Measurements from ENCODE around the gene DAP. TPM values are rescaled to one million over a fixed set of nuclear protein-coding genes. Genes with fewer than 3 reads are reported as not detected.

Gene DAP
- total RNA-seq, 1 experiment from 2014 or later: 108 TPM

DNA sequence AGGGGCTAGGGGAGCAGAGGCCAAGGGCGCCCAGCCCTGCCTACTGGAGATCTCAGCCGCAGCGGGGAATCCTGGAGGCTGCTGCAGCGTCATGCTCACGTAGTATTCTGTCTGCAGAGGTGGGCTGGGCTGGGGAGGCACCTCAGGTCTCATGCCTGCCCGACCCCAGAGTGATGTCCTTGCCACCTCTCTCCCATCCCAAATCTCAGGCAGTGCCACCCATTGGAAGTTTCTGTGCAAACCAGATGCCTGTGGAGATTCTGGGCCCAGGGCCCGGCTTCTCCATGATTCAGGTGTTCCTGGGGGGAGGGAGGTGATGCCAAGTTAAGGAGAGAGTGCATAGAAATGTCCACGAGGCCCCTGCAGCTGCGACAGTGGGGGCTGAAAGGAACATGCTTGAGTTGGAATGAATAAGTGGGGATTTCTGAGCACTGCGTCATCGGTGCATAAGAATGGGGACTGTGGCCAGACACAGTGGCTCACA, 125.1 kb downstream of the DAP start:
- H3K27me3 ChIP-seq (ENCODE audit: control insufficient read depth, insufficient read depth, low read length): no peaks in the 10 kb centered on the region
- H3K9me3 ChIP-seq (ENCODE audit: control insufficient read depth, insufficient read depth, low read depth, low read length): no peaks in the 10 kb centered on the region
- ChIA-PET CTCF (interaction anchor here (0.6 to 1.1 kb wide), 3 partner anchors 8 to 382 kb away, joined by 3 to 6 read pairs (median 5); no protein-coding TSS in a partner anchor), POLR2A (interaction anchor here (1.2 kb wide), 1 partner anchor 192 kb away, joined by 3 read pairs; no protein-coding TSS in a partner anchor)
- ATAC-seq (peak; percentile 27; the same call in 1 of the 2 replicates), DNase-seq (ENCODE audit: low read depth, low spot score) (no peak)
- H3K4me1 ChIP-seq (ENCODE audit: control insufficient read depth, insufficient read depth, low read length): 0 out of 2 replicates have a peak, but pooled peaks cover 5% of the 10 kb centered on the region
- BruUV-seq (replicated peaks): no TSS peak
- no peaks in the 10 kb centered on the region for H3K36me3 ChIP-seq (ENCODE audit: control insufficient read depth, insufficient read depth, low read length)
- intact Hi-C loops (cut with micrococcal nuclease; ENCODE audit: unreplicated experiment) (no loop called here), in situ Hi-C loops (cut with HindIII; ENCODE audit: low pct_unique_long_range_greater_than_20kb, low sequenced_read_pairs) (no loop called here)
- TF ChIP-seq POLR2AphosphoS5 (IDR thresholded peaks at IDR 0.05; ENCODE audit: low read depth, low read length) (no peak), TCF7L2 (IDR thresholded peaks at IDR 0.05; ENCODE audit: low read depth, low read length) (no peak), SIN3A (IDR thresholded peaks at IDR 0.05; ENCODE audit: borderline replicate concordance, insufficient read depth, low read depth, low read length) (no peak)
- TF ChIP-seq, protein P1, sequence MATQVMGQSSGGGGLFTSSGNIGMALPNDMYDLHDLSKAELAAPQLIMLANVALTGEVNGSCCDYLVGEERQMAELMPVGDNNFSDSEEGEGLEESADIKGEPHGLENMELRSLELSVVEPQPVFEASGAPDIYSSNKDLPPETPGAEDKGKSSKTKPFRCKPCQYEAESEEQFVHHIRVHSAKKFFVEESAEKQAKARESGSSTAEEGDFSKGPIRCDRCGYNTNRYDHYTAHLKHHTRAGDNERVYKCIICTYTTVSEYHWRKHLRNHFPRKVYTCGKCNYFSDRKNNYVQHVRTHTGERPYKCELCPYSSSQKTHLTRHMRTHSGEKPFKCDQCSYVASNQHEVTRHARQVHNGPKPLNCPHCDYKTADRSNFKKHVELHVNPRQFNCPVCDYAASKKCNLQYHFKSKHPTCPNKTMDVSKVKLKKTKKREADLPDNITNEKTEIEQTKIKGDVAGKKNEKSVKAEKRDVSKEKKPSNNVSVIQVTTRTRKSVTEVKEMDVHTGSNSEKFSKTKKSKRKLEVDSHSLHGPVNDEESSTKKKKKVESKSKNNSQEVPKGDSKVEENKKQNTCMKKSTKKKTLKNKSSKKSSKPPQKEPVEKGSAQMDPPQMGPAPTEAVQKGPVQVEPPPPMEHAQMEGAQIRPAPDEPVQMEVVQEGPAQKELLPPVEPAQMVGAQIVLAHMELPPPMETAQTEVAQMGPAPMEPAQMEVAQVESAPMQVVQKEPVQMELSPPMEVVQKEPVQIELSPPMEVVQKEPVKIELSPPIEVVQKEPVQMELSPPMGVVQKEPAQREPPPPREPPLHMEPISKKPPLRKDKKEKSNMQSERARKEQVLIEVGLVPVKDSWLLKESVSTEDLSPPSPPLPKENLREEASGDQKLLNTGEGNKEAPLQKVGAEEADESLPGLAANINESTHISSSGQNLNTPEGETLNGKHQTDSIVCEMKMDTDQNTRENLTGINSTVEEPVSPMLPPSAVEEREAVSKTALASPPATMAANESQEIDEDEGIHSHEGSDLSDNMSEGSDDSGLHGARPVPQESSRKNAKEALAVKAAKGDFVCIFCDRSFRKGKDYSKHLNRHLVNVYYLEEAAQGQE (IDR thresholded peaks at IDR 0.05; ENCODE audit: insufficient read depth in 1 of 2, low read depth in 2 of 2, low read length in 1 of 2): no peak
- TF ChIP-seq, protein P2, sequence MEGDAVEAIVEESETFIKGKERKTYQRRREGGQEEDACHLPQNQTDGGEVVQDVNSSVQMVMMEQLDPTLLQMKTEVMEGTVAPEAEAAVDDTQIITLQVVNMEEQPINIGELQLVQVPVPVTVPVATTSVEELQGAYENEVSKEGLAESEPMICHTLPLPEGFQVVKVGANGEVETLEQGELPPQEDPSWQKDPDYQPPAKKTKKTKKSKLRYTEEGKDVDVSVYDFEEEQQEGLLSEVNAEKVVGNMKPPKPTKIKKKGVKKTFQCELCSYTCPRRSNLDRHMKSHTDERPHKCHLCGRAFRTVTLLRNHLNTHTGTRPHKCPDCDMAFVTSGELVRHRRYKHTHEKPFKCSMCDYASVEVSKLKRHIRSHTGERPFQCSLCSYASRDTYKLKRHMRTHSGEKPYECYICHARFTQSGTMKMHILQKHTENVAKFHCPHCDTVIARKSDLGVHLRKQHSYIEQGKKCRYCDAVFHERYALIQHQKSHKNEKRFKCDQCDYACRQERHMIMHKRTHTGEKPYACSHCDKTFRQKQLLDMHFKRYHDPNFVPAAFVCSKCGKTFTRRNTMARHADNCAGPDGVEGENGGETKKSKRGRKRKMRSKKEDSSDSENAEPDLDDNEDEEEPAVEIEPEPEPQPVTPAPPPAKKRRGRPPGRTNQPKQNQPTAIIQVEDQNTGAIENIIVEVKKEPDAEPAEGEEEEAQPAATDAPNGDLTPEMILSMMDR (IDR thresholded peaks at IDR 0.05): no peak
- H3K4me3 ChIP-seq (ENCODE audit: low read depth in 2 of 2, low read length in 2 of 2): no peak overlapping the region
- H3K27ac ChIP-seq (ENCODE audit: low read length): no peak overlapping the region

DNA sequence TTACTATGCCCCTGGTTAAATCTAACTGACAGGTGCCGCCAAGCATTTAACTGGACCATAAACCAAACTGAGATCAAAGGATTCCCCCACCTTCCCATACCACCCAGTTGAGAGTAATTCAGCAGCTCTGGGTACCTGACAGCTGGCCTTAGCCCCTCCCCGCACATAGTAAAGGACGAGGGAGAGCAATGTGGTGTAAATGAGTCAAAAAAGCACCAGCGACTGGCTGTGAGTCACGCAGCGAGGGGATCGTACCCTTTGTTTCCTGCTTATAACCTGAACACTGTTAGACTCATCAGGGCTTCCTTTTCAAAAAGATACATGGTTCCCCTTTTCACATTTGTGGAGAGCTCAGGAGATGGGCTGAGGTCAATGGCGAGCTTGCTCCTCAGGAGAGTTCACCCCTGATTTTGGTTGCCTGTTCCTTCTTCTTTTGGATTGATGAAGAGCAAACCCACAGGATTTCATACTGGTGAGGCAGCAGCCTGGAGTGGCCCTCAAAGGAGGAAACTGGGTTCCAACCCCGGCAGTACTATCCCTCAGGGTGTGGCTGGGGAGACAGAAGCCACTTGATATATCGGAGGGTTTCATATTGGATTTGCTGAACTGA, 125.7 kb downstream of the DAP start:
- Histone ChIP-seq H3K9me3 (ENCODE audit: control insufficient read depth, insufficient read depth, low read depth, low read length) (no peaks in the 10 kb centered on the region), H3K27me3 (ENCODE audit: control insufficient read depth, insufficient read depth, low read length) (no peaks in the 10 kb centered on the region), H3K27ac (ENCODE audit: low read length) (no peak overlapping the region), H3K4me3 (ENCODE audit: low read depth in 2 of 2, low read length in 2 of 2) (no peak overlapping the region), H3K4me1 (ENCODE audit: control insufficient read depth, insufficient read depth, low read length) (0 out of 2 replicates have a peak, but pooled peaks cover 5% of the 10 kb centered on the region), H3K36me3 (ENCODE audit: control insufficient read depth, insufficient read depth, low read length) (no peaks in the 10 kb centered on the region)
- POLR2A ChIA-PET: interaction anchor here (1.2 kb wide), 1 partner anchor 191 kb away, joined by 3 read pairs; no protein-coding TSS in a partner anchor
- in situ Hi-C loops (cut with HindIII; ENCODE audit: low pct_unique_long_range_greater_than_20kb, low sequenced_read_pairs): no loop called here
- BruUV-seq (replicated peaks): no TSS peak
- no peak for TF ChIP-seq TCF7L2 (IDR thresholded peaks at IDR 0.05; ENCODE audit: low read depth, low read length)
- TF ChIP-seq, protein P1 (IDR thresholded peaks at IDR 0.05; ENCODE audit: insufficient read depth in 1 of 2, low read depth in 2 of 2, low read length in 1 of 2): no peak
- TF ChIP-seq SIN3A (IDR thresholded peaks at IDR 0.05; ENCODE audit: borderline replicate concordance, insufficient read depth, low read depth, low read length): no peak
- TF ChIP-seq, protein P2 (IDR thresholded peaks at IDR 0.05): no peak
- TF ChIP-seq POLR2AphosphoS5 (IDR thresholded peaks at IDR 0.05; ENCODE audit: low read depth, low read length): no peak
- intact Hi-C loops (cut with micrococcal nuclease; ENCODE audit: unreplicated experiment): no loop called here
- ATAC-seq: no peak
- CTCF ChIA-PET: interaction anchor here (0.6 to 0.7 kb wide), 2 partner anchors 29 to 383 kb away, joined by 3 to 6 read pairs; no protein-coding TSS in a partner anchor
- no peak for DNase-seq (ENCODE audit: low read depth, low spot score)
